HG02870 (cell line): ENCODE data around the gene TDG.
"Not testable (repeated sequence)": the region's sequence is repeated elsewhere in the genome, so short reads cannot be mapped to it uniquely, and the experiment has no call there.

Experiments used
- ATAC-seq: cut with Tn5 transposase; IDR thresholded peaks from one replicate; pipeline ENCODE4 v1.9.1; 2021; ENCODE audit warnings: mild to moderate bottlenecking, moderate library complexity; ENCODE audit not compliant: unreplicated experiment

The TDG gene

GRCh38 chr12:104012331-104012730 is 46.7 kb downstream of the TDG start:
- no peak for ATAC-seq

GRCh38 chr12:104021862-104022261 is 56.2 kb downstream of the TDG start:
- ATAC-seq, result not testable (repeated sequence)

GRCh38 chr12:104022786-104023185 is 57.1 kb downstream of the TDG start:
- ATAC-seq, result no peak

- no peak for ATAC-seq
Observed at GRCh38 chr12:104023710-104024109, 58.0 kb downstream of the TDG start.

GRCh38 chr12:104024348-104024747 is 58.7 kb downstream of the TDG start:
- no peak for ATAC-seq

- no peak for ATAC-seq
Observed at GRCh38 chr12:104025771-104026170, 60.1 kb downstream of the TDG start.

- no peak for ATAC-seq
Observed at GRCh38 chr12:104026841-104027599, 61.3 kb downstream of the TDG start.

GRCh38 chr12:104030596-104030995 is 64.9 kb downstream of the TDG start:
- ATAC-seq, result not testable (repeated sequence)

- ATAC-seq, result not testable (repeated sequence)
Observed at GRCh38 chr12:104036143-104036542, 70.5 kb downstream of the TDG start.
